GM19467 (cell line): ENCODE results near the gene GAS2L3.
"Not testable (repeated sequence)": the region's sequence is repeated elsewhere in the genome, so short reads cannot be mapped to it uniquely, and the experiment has no call there.

Source experiments
- ATAC-seq: cut with Tn5 transposase; IDR thresholded peaks from one replicate; pipeline ENCODE4 v1.9.1; 2021; ENCODE audit warnings: mild to moderate bottlenecking, moderate library complexity; ENCODE audit not compliant: unreplicated experiment

Gene GAS2L3

DNA sequence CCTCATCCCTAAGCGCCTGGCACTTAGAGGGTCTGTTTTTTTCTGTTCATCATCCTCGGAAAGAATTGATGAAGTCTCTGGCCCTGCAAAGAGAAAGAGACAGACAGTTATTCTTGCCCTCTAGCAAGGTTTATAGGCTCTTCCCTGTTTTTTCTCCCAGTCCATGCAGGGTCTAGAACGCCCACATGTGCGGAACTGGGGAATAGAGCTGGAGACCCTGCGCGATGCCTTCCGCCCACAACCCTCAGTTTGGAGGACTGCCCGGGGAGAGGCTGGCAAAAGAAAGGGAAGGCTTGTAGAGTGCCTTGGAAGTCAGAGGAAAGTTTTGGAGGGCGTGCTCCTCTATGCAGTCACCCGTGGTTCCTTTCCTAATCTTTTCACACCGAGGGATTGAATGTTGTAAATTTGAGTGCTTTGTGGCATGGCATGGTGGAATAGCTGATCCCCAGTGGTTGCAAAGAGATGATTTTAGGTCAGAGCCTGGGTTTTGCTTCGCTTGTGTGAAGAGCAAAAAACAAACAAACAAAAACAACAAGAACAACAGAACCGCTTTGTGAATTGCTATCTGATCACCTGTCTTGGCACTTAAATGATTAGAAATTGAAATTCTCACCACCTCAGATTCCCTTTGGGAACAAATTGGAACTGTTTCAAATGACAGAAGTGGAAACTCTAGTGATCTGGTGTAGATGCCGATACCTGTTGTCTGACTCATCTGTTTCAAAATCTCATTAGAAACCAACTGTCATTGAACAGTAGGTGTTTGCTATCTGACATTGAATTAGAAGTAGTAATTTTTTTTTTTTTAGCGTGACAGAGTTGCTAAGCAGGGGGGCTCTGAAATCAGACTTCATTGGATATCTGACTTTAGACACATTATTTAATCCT, 947 bp downstream of the GAS2L3 start:
- no peak for ATAC-seq

DNA sequence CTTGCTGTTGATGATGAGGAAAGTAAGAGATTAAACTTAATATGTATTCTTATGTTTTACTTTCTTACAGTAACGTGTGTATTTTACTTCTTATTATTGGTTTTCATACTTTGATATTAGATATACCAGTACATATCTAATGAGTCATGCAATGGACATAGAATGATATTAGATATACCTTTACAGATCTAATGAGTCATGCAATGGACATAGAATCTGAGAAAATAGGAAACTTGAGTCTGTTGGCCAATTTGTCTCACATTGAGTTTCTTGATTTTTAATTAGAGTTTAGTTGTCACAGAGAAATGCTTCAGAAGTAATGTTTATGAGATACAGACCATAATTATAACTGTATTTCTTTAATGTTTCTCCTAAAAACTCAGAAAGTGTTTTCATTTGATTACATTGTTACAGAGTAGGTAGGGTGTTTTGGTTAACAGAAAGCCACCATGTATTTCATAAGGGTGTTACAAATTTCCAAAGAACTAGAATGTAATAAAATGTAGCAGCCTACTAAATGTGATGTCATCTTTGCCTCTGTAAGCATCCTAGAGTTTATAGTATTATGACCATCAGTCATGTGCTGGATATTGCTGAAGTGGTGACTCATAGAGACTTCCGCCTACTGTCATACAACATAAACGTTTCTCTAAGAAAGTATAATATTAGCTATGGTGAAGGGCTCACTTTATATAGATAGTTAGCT, 3.0 kb downstream of the GAS2L3 start:
- ATAC-seq: no peak

DNA sequence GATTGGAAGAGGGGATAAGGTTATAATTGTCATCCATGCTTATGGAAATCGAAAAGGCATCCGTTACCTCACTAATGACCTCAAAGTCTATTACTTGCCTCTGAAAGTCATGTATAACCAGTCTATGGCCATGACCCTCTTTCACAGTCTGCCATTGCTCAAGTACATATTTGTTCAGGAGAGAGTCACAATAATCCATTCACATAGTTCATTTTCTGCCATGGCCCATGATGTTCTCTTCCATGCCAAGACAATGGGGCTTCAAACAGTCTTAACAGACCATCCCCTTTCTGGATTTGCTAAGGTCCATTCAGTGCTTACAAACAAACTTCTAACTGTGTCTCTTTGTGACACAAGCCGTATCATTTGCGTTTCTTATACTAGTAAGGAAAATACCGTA, 5.4 kb downstream of the GAS2L3 start:
- no peak for ATAC-seq

DNA sequence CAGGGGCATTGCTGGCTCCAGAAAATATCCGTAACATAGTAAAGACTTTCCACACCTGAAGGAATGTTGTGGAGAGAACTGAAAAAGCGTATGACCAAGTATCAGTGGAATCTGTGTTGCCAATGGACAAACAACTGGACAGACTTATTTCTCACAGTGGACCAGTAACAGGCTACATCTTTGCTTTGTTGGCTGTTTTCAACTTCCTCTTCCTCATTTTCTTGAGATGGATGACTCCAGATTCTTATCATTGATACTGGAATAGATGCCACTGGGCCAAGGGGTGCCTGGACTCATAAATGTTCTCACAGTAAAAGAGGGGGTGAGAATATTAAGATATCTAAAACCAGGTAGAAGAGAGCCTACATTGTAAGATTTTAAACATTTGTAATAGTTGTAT, 6.4 kb downstream of the GAS2L3 start:
- ATAC-seq: no peak

DNA sequence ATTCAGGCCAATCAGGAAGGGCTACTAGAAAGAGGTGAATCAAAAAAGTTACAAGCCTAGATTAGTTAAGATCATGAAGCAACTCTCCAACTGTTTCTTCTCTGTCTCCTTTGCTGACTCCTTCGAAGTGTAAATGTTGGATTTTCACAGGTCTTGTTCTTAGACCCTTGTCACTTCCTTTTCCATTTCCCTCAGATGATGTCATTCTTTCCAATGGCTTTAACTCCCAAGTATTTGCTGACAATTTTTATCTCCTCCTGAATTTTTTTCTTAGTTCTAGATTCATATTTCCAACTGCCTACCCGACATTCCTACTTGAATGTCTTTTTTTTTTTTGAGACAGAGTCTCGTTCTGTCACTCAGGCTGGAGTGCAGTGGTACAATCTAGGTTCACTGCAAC, 10.8 kb downstream of the GAS2L3 start:
- no peak for ATAC-seq

DNA sequence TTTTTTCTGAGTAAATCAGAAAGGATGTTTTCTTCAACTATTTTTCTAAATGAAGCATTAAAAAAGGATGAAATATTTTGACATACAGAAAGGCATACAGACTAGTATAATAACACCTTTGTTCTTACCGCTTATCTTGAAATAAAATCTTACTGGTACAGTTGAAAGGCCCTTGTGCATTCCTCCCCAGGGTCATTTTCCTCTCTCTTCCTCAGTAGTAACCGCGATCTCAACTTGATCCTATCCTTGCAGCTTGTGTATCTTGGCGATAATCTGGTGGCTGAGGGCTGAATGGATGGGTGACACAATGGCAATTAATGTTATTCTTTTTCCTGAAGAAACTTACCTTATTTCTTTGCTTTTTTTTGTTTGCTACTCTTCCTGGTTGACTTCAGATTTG, 18.5 kb downstream of the GAS2L3 start:
- no peak for ATAC-seq

DNA sequence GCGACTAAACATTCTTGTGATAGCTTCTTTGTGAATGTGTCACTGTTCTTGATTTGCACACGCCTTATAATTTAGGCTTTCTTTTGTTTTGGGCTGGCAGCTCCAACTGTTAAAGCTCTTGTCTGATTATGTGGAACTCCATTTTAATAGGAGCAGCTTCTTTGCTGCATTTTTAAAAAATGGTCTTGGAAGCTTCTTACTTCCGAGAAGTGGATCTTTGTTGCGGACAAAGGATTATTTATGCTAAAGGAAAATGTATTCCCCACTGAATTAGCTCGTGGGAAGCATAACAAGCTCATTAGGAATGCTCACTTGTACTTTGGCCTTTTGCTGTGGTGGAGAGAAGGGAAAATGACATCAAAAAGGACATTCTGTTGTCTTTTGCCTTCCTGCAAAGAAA, 20.0 kb downstream of the GAS2L3 start:
- no peak for ATAC-seq

DNA sequence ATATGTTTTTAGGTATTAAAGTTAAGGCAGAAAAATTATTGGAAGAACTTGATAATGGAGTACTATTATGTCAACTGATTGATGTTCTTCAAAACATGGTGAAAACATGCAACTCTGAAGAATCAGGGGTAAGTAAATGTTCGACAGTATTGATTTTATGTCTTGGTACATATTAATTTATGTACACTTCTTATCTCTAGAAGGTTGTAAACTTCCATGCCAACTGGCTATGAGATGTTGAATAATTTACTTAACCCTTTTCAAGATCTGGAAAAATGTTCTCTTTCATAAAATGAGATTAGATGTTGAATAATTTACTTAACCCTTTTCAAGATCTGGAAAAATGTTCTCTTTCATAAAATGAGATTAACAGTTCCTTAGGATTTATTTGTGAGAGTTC, 28.1 kb downstream of the GAS2L3 start:
- no peak for ATAC-seq

DNA sequence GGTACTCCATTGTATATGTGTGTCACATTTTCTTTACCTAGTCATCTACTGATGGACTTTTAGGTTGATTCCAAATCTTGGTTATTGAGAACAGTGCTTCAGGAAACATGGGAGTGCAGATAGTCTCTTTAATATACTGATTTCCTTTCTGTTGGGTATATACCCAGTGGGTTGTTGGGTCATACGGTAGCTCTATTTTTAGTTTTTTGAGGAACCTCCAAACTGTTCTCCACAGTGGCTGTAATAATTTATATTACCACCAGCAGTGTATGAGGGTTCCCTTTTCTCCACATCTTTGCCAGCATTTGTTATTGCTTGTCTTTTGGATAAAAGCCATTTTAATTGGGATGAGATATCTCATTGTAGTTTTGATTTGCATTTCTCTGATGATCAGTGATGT, 29.5 kb downstream of the GAS2L3 start:
- not testable (repeated sequence) for ATAC-seq

DNA sequence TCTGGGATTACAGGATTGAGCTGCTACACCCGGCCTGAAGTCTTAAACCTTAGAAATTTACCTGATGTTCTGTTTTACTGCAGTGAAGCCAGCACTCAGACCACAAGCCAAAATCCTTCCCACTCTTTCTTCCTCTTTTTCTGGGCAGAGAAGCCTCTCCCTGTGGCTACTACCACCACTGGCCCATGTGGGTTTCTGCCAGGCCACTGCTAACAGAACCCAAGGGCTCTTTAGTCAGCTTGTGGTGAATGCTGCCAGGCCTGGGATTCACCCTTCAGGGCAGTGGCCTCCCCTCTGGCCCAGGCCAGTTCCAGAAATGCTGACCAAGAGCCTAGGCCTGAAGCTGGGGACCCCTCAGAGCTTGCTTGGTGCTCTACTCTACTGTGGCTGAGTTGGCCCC, 35.3 kb downstream of the GAS2L3 start:
- no peak for ATAC-seq

DNA sequence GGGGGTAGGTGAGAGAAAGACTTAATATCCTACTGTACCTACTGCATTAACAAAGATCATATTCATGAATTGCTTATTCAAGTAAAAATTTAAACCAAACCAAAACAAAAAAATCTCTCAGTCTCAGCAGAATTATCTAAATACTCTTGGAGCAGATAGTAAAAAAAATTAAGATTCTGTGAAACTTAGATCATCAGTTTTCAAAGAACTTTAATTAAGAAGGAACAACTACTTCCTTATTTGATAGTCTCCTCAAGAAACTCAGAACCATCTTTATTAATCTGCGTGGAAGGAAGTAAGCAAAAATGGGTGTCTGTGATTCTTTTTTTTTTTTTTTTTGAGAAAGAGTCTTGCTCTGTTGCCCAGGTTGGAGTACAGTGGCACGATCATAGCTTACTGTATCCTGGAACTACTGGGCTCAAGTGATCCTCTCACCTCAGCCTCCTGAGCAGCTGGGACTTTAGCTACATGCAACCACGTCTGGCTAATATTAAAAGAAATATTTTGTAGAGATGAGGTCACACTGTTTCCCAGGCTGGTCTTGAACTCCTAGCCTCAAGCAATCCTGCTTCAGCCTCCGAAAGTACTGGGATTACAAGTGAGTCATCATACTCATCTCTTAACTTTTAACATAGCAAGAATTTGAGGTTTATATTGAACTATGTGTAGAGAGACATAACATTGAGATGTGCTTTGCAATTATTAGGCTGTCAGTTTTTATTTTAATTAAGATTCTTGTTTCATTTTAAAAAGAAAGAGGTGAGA, 37.4 kb downstream of the GAS2L3 start:
- no peak for ATAC-seq

DNA sequence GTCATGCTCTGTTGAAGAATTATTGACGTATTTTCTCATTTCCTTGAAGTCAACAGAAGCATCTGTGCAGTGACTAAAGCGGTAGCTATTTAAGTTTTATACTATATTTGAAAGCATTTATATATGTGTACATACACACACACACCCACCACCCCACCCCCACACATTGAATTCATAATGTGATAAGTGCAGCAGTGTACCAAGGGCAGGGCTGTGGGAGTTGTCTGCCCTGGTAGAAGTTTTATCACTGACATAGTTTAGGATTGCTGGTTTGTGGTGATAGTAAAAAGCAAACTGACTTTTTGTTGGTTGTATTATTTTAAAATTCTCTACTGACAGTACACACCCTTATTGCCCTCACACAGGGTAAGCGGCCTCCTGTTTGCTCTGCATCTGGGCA, 39.1 kb downstream of the GAS2L3 start:
- ATAC-seq: no peak

DNA sequence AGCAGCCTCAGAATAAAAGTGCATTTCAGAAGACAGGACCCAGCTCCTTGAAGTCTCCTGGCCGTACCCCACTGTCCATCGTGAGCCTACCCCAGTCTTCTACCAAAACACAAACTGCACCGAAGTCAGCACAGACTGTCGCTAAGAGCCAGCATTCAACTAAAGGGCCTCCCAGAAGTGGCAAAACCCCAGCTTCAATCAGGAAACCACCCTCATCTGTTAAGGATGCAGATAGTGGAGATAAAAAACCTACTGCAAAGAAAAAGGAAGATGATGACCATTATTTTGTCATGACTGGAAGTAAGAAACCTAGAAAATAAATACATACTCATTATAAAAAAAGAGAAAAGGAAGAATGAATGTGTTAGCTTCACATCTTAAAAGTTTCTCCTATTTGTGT, 51.1 kb downstream of the GAS2L3 start:
- ATAC-seq: no peak

DNA sequence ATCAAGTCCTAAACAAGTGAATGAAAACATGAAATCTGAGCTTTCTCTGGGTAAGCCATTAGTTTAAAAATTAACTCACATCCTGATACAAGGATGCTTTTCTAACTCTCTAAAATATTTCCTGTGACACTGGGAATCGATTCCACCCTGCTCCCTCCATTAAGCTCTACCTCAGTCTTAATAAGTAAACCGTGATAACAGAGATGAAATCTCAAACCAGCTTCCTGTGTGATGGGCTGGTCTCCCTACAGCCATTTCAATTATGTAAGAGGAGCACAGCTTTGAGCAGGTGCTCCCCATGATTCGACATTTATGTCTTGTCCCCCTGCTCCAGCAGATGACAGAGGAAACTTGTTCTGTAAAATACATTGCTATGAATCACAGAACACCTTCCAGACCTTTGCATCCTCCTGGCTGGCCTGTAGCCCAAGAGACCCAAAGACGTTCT, 59.0 kb downstream of the GAS2L3 start:
- ATAC-seq: no peak

DNA sequence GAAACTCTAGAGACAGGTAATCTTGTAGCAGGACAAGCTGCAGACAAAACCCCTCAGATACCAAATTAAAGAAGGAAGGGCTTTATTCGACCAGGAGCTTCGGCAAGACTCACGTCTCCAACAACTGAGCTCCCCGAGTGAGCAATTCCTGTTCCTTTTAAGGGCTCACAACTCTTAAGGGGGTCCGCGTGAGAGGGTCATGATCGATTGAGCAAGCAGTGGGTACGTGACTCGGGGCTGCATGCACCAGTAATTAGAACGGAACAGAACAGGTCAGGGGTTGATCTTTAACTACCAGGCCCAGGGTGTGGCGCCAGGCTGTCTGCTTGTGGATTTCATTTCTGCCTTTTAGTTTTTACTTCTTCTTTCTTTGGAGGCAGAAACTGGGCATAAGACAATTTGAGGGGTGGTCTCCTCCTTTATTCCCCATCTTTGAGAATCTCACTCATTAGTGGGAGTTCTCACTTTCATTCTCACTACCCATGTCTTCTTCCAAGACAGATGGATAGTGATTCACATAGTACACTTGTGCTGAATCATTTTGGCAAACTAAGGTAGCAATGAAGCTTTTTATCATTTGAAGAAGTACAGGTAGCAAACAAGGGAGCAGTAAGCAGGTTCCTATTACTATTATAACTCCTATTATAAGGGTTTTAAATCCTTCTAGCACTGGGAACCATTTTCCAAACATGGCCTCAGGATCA, 59.8 kb downstream of the GAS2L3 start:
- not testable (repeated sequence) for ATAC-seq

DNA sequence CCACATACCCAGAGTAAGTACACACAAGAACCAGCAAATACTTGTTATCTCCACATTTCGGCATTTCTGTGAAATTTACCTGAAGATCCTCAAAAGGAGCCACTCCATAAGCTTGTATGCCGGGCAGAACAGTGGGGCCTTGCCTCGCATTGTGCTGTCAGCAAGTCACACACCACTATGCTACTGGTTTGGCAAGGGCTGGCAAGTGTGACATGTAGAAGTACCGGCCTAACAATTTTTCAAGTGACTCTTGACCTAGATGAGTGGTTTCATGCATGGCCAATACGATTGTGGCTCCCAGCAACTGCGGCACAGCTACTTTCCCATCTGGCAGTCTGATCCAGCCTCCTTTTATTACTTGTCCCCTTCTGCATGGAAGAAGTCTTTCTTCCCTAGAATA, 69.8 kb downstream of the GAS2L3 start:
- ATAC-seq: no peak

DNA sequence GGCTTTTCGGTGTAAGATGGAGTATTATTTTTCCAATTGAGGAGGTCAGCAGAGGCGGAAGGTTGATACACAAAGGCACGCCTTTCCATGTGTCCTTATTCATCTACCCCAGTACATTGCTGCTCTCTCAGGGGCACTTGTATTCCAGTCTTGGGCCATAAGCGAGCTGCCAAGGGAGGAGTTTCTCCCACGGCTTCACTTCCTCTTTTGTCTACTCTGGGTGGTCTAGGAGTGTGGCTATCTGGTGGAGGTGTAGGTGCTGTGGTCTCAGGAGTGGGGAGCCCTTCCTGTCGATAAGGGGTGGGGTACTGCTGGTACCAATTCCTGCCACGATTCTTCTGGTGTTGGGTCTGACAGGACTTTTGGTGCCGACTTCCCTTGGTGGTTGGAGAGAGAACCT, 73.4 kb downstream of the GAS2L3 start:
- no peak for ATAC-seq

DNA sequence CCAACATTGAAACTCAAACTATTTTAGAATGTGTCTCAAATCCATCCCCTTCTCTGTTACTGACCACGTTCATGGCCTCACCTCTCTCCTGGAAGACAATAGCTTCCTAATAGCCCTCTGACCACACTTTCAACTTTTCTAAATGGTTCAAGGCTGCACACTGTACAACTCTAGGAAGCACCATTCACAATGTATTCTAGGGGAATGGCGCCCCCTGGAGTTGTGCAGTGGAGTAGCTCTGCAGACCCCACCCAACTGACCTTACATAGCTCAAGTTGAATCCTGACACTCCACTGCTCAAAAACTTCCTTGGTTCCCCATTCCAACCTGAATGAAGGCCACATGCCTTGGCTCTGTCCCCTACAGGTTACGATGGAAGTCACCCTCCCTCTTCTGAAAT, 77.6 kb downstream of the GAS2L3 start:
- no peak for ATAC-seq

DNA sequence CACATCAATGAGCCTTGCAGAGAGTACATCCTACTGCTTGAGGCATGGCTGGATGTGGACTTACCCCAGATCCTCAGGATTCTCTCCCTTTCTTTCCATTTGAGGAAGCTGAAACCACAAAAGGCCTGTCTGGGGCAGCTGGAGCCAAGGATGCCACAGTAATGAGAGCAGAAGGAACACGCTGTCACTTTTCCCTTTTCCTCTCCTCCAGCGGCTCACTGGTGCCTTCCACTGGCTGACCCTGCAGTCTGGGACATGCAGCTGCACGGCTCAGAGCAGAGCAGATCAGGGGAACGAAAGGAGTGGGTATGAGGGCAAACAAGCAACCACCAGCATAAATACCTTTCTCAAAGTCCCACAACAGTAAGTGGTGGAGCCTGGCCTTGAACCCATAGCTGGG, 78.2 kb downstream of the GAS2L3 start:
- ATAC-seq: no peak

DNA sequence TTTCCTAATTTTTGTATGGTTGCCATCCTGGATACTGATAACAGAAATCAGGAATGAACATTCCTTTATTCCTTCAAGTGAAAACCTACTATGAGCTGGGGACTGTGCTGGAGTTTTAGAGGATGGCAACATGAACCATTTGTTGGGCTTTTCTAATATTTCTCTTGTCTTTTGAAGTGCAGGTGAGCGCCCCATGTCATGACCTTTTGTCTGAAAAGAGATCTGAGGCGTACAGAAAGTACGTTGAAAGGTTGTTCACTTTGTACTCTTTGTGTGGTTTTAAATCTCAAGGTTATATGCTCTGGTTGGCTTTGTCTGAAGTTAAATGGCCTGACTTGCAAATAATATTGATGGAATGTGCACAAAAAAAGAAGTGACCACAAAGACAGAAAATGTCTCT, 79.0 kb downstream of the GAS2L3 start:
- ATAC-seq: no peak

DNA sequence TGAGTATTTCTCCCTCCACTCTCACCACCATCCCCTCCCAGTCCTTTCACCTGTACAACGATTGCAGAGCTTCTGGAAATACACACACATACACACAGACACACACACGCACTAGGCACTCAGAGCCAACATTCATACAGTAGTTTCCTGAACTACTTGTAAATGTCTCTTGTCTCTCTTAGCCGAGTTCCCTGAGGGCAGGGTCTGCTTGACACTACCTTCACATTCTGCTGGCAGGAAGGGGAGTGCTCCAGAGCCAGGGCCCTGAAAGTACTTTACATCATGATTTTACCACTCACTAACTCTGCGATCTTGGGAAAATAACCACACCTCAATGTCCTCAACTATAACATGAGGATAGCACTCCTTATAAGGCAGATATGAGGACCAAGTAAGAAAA, 82.7 kb downstream of the GAS2L3 start:
- no peak for ATAC-seq
